ENCODE results near the gene SNX5. TPM values are rescaled to one million over a fixed set of nuclear protein-coding genes. Genes with fewer than 3 reads are reported as not detected.

SNX5 gene
- polyA plus RNA-seq, 1 donor from 2014 or later: 59.8 TPM

- H3F3A ChIP-seq (ENCODE audit: insufficient read depth, low read length, poor library complexity, severe bottlenecking): no peaks in the 10 kb centered on the region
- H3K4me2 ChIP-seq (ENCODE audit: low read length): no peak overlapping the region
- no peak overlapping the region for H2AFZ ChIP-seq (ENCODE audit: low read depth, low read length)
- H3K9me2 ChIP-seq (ENCODE audit: insufficient read depth, low read length): no peaks in the 10 kb centered on the region
- no peak overlapping the region for H3K9ac ChIP-seq (ENCODE audit: low read length)
- no peak overlapping the region for H3K4me3 ChIP-seq (ENCODE audit: low read length)
- no peaks in the 10 kb centered on the region for H3K79me2 ChIP-seq (replicated peaks; ENCODE audit: insufficient read depth, low read length)
- H4K20me1 ChIP-seq (ENCODE audit: insufficient read depth): no peaks in the 10 kb centered on the region
- H3K27me3 ChIP-seq (ENCODE audit: insufficient read depth, low read depth, low read length): no peaks in the 10 kb centered on the region
- no peaks in the 10 kb centered on the region for H3K36me3 ChIP-seq (ENCODE audit: insufficient read depth, low read length)
- TF ChIP-seq EZH2 (IDR thresholded peaks at IDR 0.05; ENCODE audit: borderline replicate concordance, insufficient read depth, low read length, poor library complexity, severe bottlenecking) (no peak), CTCF (IDR thresholded peaks at IDR 0.05; ENCODE audit: poor library complexity, severe bottlenecking) (no peak), SMC3 (conservative IDR thresholded peaks at IDR 0.05; ENCODE audit: poor library complexity) (no peak), EP300 (conservative IDR thresholded peaks at IDR 0.05; ENCODE audit: poor library complexity, severe bottlenecking) (no peak), MXI1 (conservative IDR thresholded peaks at IDR 0.05; ENCODE audit: poor library complexity, severe bottlenecking) (no peak), RAD21 (conservative IDR thresholded peaks at IDR 0.05) (no peak)
- H3K27ac ChIP-seq (ENCODE audit: low read length): no peak overlapping the region
- H3K9me3 ChIP-seq (ENCODE audit: low read length): no peaks in the 10 kb centered on the region
These were observed 26.8 kb downstream of the SNX5 start for GRCh38 chr20:17941826-17942196.

GRCh38 chr20:17941087-17941825 is 27.3 kb downstream of the SNX5 start:
- Histone ChIP-seq H3K27me3 (ENCODE audit: insufficient read depth, low read depth, low read length) (no peaks in the 10 kb centered on the region), H3K79me2 (replicated peaks; ENCODE audit: insufficient read depth, low read length) (no peaks in the 10 kb centered on the region), H3K4me3 (ENCODE audit: low read length) (no peak overlapping the region), H3K9me3 (ENCODE audit: low read length) (no peaks in the 10 kb centered on the region), H3K9me2 (ENCODE audit: insufficient read depth, low read length) (no peaks in the 10 kb centered on the region), H3K4me2 (ENCODE audit: low read length) (no peak overlapping the region), H3K9ac (ENCODE audit: low read length) (no peak overlapping the region), H3F3A (ENCODE audit: insufficient read depth, low read length, poor library complexity, severe bottlenecking) (no peaks in the 10 kb centered on the region), H2AFZ (ENCODE audit: low read depth, low read length) (no peak overlapping the region), H4K20me1 (ENCODE audit: insufficient read depth) (no peaks in the 10 kb centered on the region), H3K36me3 (ENCODE audit: insufficient read depth, low read length) (no peaks in the 10 kb centered on the region), H3K27ac (ENCODE audit: low read length) (no peak overlapping the region)
- no peak for TF ChIP-seq EZH2 (IDR thresholded peaks at IDR 0.05; ENCODE audit: borderline replicate concordance, insufficient read depth, low read length, poor library complexity, severe bottlenecking)
- TF ChIP-seq RAD21 (conservative IDR thresholded peaks at IDR 0.05): no peak
- no peak for TF ChIP-seq POLR2AphosphoS5 (IDR thresholded peaks at IDR 0.05)
- no peak for TF ChIP-seq REST (IDR thresholded peaks at IDR 0.05; ENCODE audit: borderline replicate concordance)
- no peak for TF ChIP-seq TAF1 (IDR thresholded peaks at IDR 0.05; ENCODE audit: low read depth)
- no peak for TF ChIP-seq MXI1 (conservative IDR thresholded peaks at IDR 0.05; ENCODE audit: poor library complexity, severe bottlenecking)
- TF ChIP-seq EP300 (conservative IDR thresholded peaks at IDR 0.05; ENCODE audit: poor library complexity, severe bottlenecking): no peak
- no peak for TF ChIP-seq CTCF (IDR thresholded peaks at IDR 0.05; ENCODE audit: poor library complexity, severe bottlenecking)
- TF ChIP-seq SMC3 (conservative IDR thresholded peaks at IDR 0.05; ENCODE audit: poor library complexity): no peak

Data from neural cell (in vitro differentiated cells).